LNCAP (cell line): Measurements from ENCODE around the gene PPP2R5C.

Experiments
- CTCF ChIP-seq: fragments of 450-650 bp; IDR thresholded peaks from 2 replicates; pipeline ENCODE4 v1.5.1; 2017; ENCODE audit warnings: mild to moderate bottlenecking

Gene PPP2R5C

GRCh38 chr14:101717663-101718490 is 43.6 kb upstream of the PPP2R5C start:
- TF ChIP-seq CTCF, result no peak

GRCh38 chr14:101719045-101719645 is 42.4 kb upstream of the PPP2R5C start:
- no peak for TF ChIP-seq CTCF

DNA sequence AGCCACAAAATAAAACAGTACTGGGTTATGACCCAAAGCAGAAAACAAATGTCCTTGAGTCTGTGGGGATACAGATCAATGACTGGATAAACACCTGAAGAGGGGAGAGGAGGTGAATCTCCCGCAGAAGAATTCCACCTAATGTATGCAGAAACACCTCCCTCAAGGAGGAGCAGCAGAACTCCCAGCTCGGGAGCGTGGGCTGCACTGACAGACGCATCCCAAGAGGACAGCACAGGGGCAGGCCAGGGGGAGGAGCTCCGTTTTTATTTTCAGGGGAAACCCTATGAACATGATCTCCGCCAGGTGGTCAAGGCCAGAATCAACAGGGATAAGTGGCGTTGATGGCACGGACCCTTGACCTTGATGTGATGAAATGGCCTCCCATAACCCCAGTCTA is 41.8 kb upstream of the PPP2R5C start:
- no peak for TF ChIP-seq CTCF

GRCh38 chr14:101721111-101721510 is 40.4 kb upstream of the PPP2R5C start:
- no peak for TF ChIP-seq CTCF

GRCh38 chr14:101721951-101722661 is 39.4 kb upstream of the PPP2R5C start:
- TF ChIP-seq CTCF, result no peak

DNA sequence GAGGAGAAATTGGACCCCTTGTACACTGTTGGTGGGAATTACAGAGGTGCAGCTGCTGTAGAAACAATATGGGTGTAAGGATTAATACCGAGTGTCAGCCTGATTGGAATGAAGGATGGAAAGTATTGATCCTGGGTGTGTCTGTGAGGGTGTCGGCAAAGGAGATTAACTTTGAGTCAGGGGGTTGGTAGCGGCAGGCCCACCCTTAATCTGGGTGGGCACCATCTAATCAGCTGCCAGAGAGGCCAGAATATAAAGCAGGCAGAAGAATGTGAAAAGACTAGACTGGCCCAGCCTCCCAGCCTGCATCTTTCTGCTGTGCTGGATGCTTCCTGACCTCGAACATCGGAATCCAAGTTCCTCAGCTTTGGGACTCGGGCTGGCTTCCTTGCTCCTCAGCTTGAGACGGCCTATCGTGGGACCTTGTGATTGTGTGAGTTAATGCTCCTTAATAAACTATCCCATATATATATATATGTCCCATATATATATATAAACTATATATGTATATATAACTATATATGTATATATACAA is 38.4 kb upstream of the PPP2R5C start:
- no peak for TF ChIP-seq CTCF

- no peak for TF ChIP-seq CTCF
Observed at GRCh38 chr14:101726295-101726953, 35.1 kb upstream of the PPP2R5C start.
